ENCODE measurements around the gene PPP4R3C. TPM values are rescaled to one million over a fixed set of nuclear protein-coding genes. Genes with fewer than 3 reads are reported as not detected.

The PPP4R3C gene
- total RNA-seq, 1 experiment from 2014 or later: not detected

GRCh38 chrX:27439771-27440170 lies 23.4 kb downstream of the PPP4R3C start:
- Mint-ChIP-seq H3K4me1 (no peaks in the 10 kb centered on the region), H3K9me3 (no peaks in the 10 kb centered on the region), H3K27me3 (ENCODE audit: low read depth) (no peaks in the 10 kb centered on the region), H3K27ac (no peak overlapping the region), H3K4me3 (no peak overlapping the region), H3K36me3 (no peaks in the 10 kb centered on the region)
- no peak for ATAC-seq
- ChIA-PET CTCF (no interaction called here), POLR2A (no interaction called here)
- DNase-seq (ENCODE audit: low spot score): no peak
- TF ChIP-seq TCF7 (CRISPR knock-in tag; IDR thresholded peaks at IDR 0.05; ENCODE audit: low read depth): no peak
- no peak for TF ChIP-seq ZNF425 (CRISPR knock-in tag; conservative IDR thresholded peaks at IDR 0.05)
- no peak for TF ChIP-seq CTCF (IDR thresholded peaks at IDR 0.05)
- no peak for TF ChIP-seq SP1 (CRISPR knock-in tag; conservative IDR thresholded peaks at IDR 0.05)
- no peak for TF ChIP-seq ATF3 (CRISPR knock-in tag; conservative IDR thresholded peaks at IDR 0.05)
- TF ChIP-seq ZNF232 (CRISPR knock-in tag; IDR thresholded peaks at IDR 0.05): no peak
- TF ChIP-seq SMAD4 (CRISPR knock-in tag; IDR thresholded peaks at IDR 0.05): no peak
- TF ChIP-seq USF2 (CRISPR knock-in tag; IDR thresholded peaks at IDR 0.05): no peak
- no peak for TF ChIP-seq ZNF532 (CRISPR knock-in tag; IDR thresholded peaks at IDR 0.05; ENCODE audit: borderline replicate concordance)
- TF ChIP-seq GABPB1 (CRISPR knock-in tag; IDR thresholded peaks at IDR 0.05): no peak

- H3K27ac Mint-ChIP-seq: no peak overlapping the region
- TF ChIP-seq MXD4 (CRISPR knock-in tag; IDR thresholded peaks at IDR 0.05; ENCODE audit: borderline replicate concordance): no peak
- TF ChIP-seq AFF4 (CRISPR knock-in tag; IDR thresholded peaks at IDR 0.05; ENCODE audit: borderline replicate concordance): no peak
- TF ChIP-seq ATF6 (CRISPR knock-in tag; IDR thresholded peaks at IDR 0.05): no peak
- TF ChIP-seq NR1H2 (CRISPR knock-in tag; IDR thresholded peaks at IDR 0.05): no peak
- no peak for TF ChIP-seq IRF1 (CRISPR knock-in tag; IDR thresholded peaks at IDR 0.05)
- TF ChIP-seq GRHL2 (CRISPR knock-in tag; IDR thresholded peaks at IDR 0.05; ENCODE audit: insufficient replicate concordance, severe bottlenecking): no peak
- no peak for TF ChIP-seq ZBTB43 (CRISPR knock-in tag; IDR thresholded peaks at IDR 0.05)
- no peak for TF ChIP-seq MYBL2 (CRISPR knock-in tag; IDR thresholded peaks at IDR 0.05)
Observed at GRCh38 chrX:27438937-27439336, 24.2 kb downstream of the PPP4R3C start.

More at GRCh38 chrX:27438937-27439336, 24.2 kb downstream of the PPP4R3C start:
- H3K9me3 Mint-ChIP-seq: no peaks in the 10 kb centered on the region
- ATAC-seq: no peak
- POLR2A ChIA-PET: no interaction called here
- no peaks in the 10 kb centered on the region for H3K36me3 Mint-ChIP-seq
- DNase-seq (ENCODE audit: low spot score): no peak
- CTCF ChIA-PET: no interaction called here
- H3K4me1 Mint-ChIP-seq: no peaks in the 10 kb centered on the region
- no peaks in the 10 kb centered on the region for H3K27me3 Mint-ChIP-seq (ENCODE audit: low read depth)
- no peak overlapping the region for H3K4me3 Mint-ChIP-seq
